DND-41 (cell line): Measurements from ENCODE around the gene PMP22.

ENCODE experiments used
- EZH2 ChIP-seq: IDR thresholded peaks from 3 replicates; pipeline ENCODE4 v1.6.1; 2012; ENCODE audit warnings: borderline replicate concordance, low read depth, mild to moderate bottlenecking, moderate library complexity, low read length, inconsistent platforms; ENCODE audit not compliant: severe bottlenecking
- TF ChIP-seq, protein P1 (sequence below): IDR thresholded peaks from 2 replicates; pipeline ENCODE4 v1.5.1; 2012; ENCODE audit warnings: borderline replicate concordance, low read length, moderate library complexity, mild to moderate bottlenecking; ENCODE audit not compliant: poor library complexity, severe bottlenecking; ENCODE audit errors: extremely low read depth

DNA sequence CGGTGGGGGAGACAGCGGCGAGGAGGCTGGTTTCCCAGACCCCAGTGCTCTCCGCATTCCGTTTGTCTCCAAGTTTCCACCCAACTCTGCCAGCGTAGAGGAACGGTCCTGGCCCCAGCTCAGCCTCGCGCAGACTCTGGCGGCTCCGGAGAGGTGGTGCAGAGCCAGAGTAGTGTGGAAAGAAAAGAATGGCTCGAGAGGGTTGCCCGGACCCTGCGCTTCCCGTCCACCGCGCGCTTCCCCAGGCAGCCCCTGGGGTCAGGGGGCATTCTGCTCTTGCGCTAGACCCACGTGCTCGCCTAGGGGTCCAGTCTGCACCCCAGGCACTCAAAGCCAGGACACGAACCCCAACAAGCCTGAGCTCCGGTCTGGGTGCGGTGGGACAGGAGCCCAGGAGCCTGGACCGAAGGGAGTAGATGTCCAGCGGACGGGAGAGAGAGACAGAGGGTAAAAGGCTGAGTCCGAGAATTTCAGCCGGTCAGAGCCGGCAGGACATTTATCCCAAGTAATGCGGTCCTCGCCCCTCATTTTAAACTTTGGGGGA, 3.8 kb downstream of the PMP22 start:
- TF ChIP-seq EZH2: no peak
- TF ChIP-seq, protein P1, sequence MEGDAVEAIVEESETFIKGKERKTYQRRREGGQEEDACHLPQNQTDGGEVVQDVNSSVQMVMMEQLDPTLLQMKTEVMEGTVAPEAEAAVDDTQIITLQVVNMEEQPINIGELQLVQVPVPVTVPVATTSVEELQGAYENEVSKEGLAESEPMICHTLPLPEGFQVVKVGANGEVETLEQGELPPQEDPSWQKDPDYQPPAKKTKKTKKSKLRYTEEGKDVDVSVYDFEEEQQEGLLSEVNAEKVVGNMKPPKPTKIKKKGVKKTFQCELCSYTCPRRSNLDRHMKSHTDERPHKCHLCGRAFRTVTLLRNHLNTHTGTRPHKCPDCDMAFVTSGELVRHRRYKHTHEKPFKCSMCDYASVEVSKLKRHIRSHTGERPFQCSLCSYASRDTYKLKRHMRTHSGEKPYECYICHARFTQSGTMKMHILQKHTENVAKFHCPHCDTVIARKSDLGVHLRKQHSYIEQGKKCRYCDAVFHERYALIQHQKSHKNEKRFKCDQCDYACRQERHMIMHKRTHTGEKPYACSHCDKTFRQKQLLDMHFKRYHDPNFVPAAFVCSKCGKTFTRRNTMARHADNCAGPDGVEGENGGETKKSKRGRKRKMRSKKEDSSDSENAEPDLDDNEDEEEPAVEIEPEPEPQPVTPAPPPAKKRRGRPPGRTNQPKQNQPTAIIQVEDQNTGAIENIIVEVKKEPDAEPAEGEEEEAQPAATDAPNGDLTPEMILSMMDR: no peak
